Colonic mucosa (tissue), 4 donors: ENCODE data around the gene ARMC6. TPM values are rescaled to one million over a fixed set of nuclear protein-coding genes. Genes with fewer than 3 reads are reported as not detected.

Experiments used
- DNase-seq: peaks from one replicate; pipeline ENCODE4 v3.0.0-alpha.2; 2020
- H3K27ac ChIP-seq: fragments of 200-600 bp; one replicate; pipeline ENCODE4 v1.8.0; 2021
- H3K27me3 ChIP-seq: fragments of 200-600 bp; one replicate; pipeline ENCODE4 v1.8.0; 2021
- H3K36me3 ChIP-seq: fragments of 200-600 bp; one replicate; pipeline ENCODE4 v1.8.0; 2021
- H3K4me1 ChIP-seq: fragments of 200-600 bp; one replicate; pipeline ENCODE4 v1.8.0; 2021; ENCODE audit warnings: mild to moderate bottlenecking
- H3K4me3 ChIP-seq: fragments of 200-600 bp; one replicate; pipeline ENCODE4 v1.8.0; 2021
- H3K9ac ChIP-seq, 2 donors: one replicate each; pipeline ENCODE4 v1.7.0; 2013; ENCODE audit warnings: control low read depth in 2 of 2, low read depth in 2 of 2, low read length in 2 of 2
- H3K9me3 ChIP-seq: fragments of 200-600 bp; one replicate; pipeline ENCODE4 v1.8.0; 2021
- intact Hi-C: fragments of 100-400 bp; cut with DNase I; formaldehyde crosslinking; loops from one replicate; pipeline ENCODE4 v1.14.1; 2022
- total RNA-seq, 2 donors: library from RNA; stranded (reverse); fragmentation: NEBNext Ultra II Directional in 1 of 2; extraction: Animal tissue kit (Norgen Biotek cat#: 25700) in 1 of 2; gene quantifications; one replicate each; pipeline ENCODE4 v1.2.1, GENCODE V29; 2021
- TF ChIP-seq, protein P1 (sequence below): fragments of 200-600 bp; IDR thresholded peaks from one replicate; pipeline ENCODE4 v1.8.0; 2022; ENCODE audit warnings: antibody characterized with exemption, mild to moderate bottlenecking
- donor health status: healthy.
- donor health status: DM: no; HTN: no; CAD: no.
- donor health status: DM: no; HTN: no; CAD: no.

Gene ARMC6
- total RNA-seq, 2 donors from 2014 or later = 15.0 to 29.4 TPM

DNA sequence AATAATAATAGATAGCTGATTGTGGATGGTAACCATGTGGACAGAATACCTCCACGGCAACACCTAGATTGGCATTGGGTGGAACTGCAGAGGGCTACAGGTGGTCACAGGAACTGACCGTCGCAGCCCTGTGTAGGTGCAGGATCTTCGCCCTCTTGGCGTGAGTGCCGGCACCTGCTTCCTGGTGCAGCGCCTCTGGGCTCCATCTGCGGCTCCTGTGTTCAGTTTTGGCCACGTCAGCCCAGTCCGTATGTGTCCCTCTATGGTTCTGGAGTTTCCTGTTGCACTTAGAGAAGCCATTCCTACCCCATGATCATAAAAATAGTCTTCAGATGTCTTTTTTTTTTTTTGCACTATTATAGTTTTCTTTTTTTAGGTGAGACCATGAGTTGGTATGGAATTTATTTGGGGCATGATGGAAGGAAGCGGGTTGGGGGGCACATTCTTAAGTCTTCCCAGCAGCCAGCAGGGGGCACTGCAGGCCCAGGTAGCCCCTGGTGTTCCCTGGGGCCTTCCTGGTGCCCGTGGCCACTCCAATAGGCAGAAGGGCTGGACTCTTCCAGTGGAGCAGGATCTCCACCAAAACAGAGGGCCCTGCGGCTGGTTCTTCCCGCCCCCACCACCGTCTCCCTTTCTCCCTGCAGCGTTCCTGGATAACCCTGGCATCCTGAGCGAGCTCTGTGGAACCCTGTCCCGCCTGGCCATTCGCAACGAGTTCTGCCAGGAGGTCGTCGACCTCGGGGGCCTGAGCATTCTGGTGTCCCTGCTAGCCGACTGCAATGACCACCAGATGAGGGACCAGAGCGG, 20.3 kb downstream of the ARMC6 start:
- H3K4me3 ChIP-seq = no peak overlapping the region
- TF ChIP-seq, protein P1, sequence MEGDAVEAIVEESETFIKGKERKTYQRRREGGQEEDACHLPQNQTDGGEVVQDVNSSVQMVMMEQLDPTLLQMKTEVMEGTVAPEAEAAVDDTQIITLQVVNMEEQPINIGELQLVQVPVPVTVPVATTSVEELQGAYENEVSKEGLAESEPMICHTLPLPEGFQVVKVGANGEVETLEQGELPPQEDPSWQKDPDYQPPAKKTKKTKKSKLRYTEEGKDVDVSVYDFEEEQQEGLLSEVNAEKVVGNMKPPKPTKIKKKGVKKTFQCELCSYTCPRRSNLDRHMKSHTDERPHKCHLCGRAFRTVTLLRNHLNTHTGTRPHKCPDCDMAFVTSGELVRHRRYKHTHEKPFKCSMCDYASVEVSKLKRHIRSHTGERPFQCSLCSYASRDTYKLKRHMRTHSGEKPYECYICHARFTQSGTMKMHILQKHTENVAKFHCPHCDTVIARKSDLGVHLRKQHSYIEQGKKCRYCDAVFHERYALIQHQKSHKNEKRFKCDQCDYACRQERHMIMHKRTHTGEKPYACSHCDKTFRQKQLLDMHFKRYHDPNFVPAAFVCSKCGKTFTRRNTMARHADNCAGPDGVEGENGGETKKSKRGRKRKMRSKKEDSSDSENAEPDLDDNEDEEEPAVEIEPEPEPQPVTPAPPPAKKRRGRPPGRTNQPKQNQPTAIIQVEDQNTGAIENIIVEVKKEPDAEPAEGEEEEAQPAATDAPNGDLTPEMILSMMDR = peak; percentile 66
- H3K9ac ChIP-seq = no peak overlapping the region
- no peaks in the 10 kb centered on the region for H3K9me3 ChIP-seq
- peaks cover 10% of the 10 kb centered on the region for H3K36me3 ChIP-seq
- no peaks in the 10 kb centered on the region for H3K27me3 ChIP-seq
- no peak overlapping the region for H3K27ac ChIP-seq
- H3K4me1 ChIP-seq = no peaks in the 10 kb centered on the region
- DNase-seq = peak; percentile 65
- intact Hi-C loops = loop anchor here (2.0 kb wide), 1 partner anchor 87 kb away; no protein-coding TSS in a partner anchor

DNA sequence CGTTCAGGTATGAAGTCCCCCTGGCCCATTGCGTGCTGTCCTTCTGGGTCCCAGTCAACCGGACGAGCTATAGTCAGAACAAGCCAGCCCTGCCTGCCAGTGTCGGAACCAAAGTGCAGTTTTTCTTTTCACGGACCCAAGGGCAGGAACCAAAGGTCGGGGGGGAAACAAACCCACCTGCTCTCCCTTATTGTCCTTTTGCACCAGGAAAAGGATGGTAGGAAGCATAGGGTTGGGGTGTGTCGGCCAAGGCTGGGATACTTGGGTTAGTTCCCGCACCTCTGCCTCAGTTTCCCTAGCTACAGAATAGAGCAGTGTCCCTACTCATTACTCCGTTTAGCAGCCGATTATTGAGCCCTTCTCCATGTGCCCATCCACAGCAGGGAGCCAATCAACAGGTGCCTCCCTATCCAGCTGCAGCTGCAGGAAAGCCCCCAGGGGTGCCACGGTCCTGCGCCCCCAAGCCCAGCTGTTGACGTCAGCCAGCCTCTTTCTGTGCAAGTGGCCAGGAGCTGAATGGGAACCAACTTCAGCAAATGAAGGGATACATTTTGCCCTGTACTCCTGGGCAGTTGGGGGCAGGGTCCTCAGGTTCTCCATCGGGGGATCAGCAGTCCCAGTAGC, 21.0 kb downstream of the ARMC6 start:
- no peak overlapping the region for H3K27ac ChIP-seq
- TF ChIP-seq, protein P1 = no peak
- H3K27me3 ChIP-seq = no peaks in the 10 kb centered on the region
- no peaks in the 10 kb centered on the region for H3K4me1 ChIP-seq
- no peak for DNase-seq
- H3K9ac ChIP-seq = no peak overlapping the region
- H3K4me3 ChIP-seq = no peak overlapping the region
- H3K36me3 ChIP-seq = peaks cover 10% of the 10 kb centered on the region
- intact Hi-C loops = loop anchor here (2.0 kb wide), 1 partner anchor 86 kb away; no protein-coding TSS in a partner anchor
- H3K9me3 ChIP-seq = no peaks in the 10 kb centered on the region

DNA sequence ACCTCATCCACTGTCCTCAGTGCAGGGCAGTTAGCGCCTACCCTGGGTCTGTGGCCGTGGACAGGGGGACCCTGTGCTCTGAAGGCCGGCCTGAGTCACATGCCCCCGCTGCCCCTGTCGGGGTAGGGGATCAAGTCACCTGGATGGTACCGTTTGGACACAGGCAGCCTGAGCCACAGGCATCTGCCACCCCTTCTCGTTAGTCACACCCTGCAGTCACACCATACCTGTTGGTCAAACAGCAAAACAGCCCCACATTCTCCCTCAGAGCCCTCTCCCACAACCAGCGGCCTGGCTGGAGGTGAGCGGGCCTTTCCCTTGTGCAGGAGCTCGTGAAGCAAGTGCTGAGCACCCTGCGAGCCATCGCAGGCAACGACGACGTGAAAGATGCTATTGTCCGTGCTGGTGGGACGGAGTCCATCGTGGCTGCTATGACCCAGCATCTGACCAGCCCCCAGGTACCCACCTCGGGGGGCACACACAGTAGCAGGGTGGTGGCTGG, 21.6 kb downstream of the ARMC6 start:
- TF ChIP-seq, protein P1 = no peak
- H3K27ac ChIP-seq = no peak overlapping the region
- H3K27me3 ChIP-seq = no peaks in the 10 kb centered on the region
- intact Hi-C loops = loop anchor here (2.0 kb wide), 1 partner anchor 86 kb away; no protein-coding TSS in a partner anchor
- H3K4me1 ChIP-seq = no peaks in the 10 kb centered on the region
- no peak overlapping the region for H3K4me3 ChIP-seq
- peaks cover 10% of the 10 kb centered on the region for H3K36me3 ChIP-seq
- no peak for DNase-seq
- no peak overlapping the region for H3K9ac ChIP-seq
- no peaks in the 10 kb centered on the region for H3K9me3 ChIP-seq

DNA sequence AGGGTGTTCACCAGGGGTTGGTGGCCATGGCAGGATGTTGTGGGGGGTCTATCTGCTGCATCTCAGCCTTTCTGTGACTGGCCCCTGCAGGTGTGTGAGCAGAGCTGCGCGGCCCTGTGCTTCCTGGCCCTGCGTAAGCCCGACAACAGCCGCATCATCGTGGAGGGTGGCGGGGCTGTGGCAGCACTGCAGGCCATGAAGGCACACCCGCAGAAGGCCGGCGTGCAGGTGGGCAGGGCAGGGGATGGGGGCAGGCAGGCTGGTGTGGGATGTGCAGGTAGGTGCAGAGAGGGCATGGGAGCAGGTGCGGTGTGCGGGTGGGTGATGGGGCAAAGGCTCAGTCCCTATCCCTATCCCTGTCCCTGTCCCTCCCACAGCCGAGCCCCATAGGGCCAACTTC, 22.3 kb downstream of the ARMC6 start:
- Histone ChIP-seq H3K4me3 (no peak overlapping the region), H3K36me3 (peaks cover 10% of the 10 kb centered on the region), H3K27me3 (no peaks in the 10 kb centered on the region), H3K9me3 (no peaks in the 10 kb centered on the region), H3K27ac (no peak overlapping the region), H3K9ac (no peak overlapping the region), H3K4me1 (no peaks in the 10 kb centered on the region)
- intact Hi-C loops = loop anchor here (2.0 kb wide), 1 partner anchor 85 kb away; no protein-coding TSS in a partner anchor
- no peak for DNase-seq
- TF ChIP-seq, protein P1 = no peak

DNA sequence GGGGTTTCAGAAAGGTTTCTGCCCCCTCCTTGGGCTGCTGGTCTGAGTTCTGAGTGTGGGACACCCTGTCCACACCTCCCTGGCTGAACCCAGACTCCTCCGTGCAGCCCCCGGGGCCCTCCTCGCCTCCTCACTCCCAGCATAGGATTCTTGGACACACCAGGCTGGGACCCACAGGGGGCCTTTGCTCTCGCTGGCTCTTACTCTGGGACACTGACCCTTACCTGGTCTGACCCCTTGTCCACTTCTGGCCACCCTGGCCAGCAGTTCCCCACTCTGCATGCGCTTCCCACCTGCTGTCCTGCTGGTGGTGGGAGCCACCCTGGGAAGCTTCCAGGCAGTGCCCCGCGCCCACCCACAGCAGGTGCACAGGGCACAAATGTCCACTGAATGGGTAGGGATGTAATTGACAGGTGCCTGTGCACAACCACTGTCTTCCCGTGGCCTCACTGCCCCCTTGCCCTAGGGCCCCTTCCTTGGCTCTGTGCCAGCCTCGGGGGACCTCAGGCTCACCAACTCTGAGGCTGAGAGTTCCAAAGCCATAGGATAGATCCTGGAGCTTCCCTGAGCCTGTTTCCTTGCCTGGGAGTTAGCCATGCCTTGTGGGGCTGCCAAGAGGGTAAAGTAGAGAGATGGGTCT, 23.4 kb downstream of the ARMC6 start:
- H3K36me3 ChIP-seq = peaks cover 10% of the 10 kb centered on the region
- H3K9ac ChIP-seq = no peak overlapping the region
- DNase-seq = no peak
- H3K27ac ChIP-seq = no peak overlapping the region
- TF ChIP-seq, protein P1 = no peak
- intact Hi-C loops = no loop called here
- H3K4me3 ChIP-seq = no peak overlapping the region
- H3K27me3 ChIP-seq = no peaks in the 10 kb centered on the region
- no peaks in the 10 kb centered on the region for H3K9me3 ChIP-seq
- H3K4me1 ChIP-seq = no peaks in the 10 kb centered on the region
